SKM-1 (cell line): ENCODE results near the gene JPH2.

Source experiments
- DNase-seq: peaks from one replicate; lab custom pipeline; 2025; ENCODE audit not compliant: unreplicated experiment; lab: John Stamatoyannopoulos, UW

Gene JPH2

DNA sequence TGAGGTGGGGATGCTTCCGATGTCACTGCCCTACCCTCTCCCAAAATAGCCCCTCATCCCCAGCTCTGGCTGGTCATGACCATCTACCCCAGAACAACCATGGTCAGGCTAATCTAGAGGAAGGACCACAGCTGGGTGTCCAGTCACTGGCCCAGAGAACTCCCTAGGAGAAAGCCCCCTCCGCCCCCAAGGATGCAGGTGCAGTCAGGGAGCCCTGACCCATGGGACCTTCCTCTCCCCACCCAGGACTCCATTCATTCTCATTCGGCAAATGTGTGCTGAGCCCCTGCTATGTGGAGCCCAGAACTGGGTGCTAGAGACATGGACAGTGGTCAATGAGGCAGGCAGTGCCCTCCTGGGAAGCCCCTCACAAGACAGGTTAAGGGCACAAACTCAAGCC lies 60.5 kb downstream of the JPH2 start:
- DNase-seq = no peak

GRCh38 chr20:44125332-44126127 lies 61.5 kb downstream of the JPH2 start:
- DNase-seq = no peak

- no peak for DNase-seq
Measured at GRCh38 chr20:44123874-44124535, 63.0 kb downstream of the JPH2 start.

GRCh38 chr20:44123251-44123650 lies 63.7 kb downstream of the JPH2 start:
- DNase-seq = no peak

GRCh38 chr20:44120676-44121425 lies 66.1 kb downstream of the JPH2 start:
- DNase-seq = no peak

DNA sequence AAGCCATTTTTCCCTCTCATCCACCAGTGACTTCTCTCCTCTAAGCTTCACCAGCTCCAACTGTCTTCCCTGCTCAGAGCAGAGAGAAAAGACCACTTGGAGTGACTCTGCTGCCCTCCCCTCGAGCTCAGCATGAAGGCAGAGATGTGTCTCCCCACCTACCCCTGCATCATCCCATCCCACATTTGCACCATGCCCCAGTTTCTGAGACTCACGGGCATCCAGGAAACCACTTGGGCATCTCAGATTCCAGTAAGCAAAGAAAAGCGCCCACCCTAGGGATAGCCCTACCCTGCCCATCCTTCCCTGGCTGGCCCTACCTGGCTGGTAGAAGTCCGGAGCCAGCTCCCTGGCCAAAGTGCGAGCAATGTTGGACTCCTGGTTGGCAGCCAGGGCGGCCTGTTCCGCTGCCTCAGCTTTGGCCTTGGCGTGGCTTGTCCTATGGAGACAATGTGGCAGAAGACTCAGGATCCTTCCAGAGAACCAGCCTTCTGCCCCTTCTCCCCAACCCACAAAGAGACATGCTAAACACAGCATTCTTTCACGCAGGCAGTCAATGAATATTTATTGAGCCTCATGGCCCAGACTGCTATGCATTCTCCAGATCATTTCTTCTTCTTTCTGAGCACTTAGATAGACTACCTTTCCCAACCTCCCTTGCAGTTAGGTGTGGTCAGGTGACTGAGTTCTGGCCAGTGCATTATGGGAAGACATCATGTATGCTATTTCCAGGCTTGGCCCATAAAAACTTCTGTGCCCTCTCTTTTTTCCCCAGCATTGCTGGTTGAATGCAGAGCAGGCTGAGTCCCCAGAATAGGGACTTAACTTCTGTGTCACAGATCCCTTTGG lies 68.6 kb downstream of the JPH2 start:
- DNase-seq = no peak

- no peak for DNase-seq
Measured at GRCh38 chr20:44117296-44118184, 69.4 kb downstream of the JPH2 start.

DNA sequence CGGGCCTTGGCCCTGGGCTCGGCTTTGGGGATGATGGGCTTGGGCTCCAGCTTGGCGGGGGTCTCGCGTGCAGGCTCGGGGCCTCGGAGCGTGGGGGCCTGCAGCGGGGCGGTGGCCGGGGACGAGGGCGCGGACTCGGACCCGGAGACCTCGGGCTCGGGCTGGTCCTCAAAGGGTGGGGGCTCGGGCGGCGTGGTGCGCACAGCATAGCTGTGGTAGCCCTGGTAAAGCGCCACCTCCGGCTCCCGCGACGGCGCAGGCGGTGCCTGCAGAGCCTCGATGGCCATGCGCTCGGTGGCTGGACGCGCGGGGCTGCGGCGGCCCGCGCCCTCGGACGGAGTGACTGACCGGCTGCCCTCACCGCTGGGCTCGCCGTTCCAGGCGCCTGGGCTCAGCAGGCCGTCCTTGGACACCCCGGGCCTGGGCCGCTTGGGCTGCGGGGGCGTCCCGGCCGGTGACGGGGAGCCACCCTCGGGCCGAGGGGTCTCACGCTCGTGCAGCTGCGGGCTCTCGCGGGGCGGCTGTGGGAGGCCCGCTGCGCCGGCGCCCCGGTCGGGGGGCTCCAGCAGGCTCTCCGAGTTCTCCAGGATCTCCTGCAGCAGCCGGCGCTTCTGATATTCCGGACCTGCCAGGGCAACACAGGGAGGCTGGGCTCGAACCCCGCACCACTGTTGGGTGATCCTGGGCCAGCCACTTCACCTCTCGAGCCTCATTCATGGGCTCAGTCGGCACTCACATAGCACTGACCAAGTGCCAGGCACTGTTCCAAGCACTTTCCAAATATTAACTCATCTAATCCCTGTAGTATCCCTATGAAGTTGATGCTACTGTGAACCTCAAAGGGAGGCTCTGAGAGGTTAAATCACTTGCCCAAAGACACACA lies 71.0 kb downstream of the JPH2 start:
- DNase-seq = no peak

DNA sequence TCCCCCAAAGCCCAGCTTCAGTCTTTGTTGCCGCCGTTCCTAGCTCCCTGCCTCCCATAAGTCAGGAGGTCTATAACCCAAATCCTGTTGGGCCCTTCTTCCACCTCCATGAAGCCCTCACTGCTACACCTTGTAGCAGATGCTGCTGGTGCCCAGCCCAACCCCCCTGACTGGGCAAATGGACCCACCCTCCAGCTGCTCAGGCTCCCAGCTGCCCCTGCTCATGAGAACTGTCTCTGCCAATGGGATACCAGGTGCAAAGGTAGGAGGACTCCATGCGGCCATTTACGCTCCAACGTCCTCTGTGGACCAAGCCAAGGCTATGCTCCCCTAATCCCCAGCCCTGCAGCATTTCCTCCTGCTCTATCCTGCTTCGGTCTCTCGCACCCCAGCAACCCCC lies 71.8 kb downstream of the JPH2 start:
- DNase-seq = no peak

- no peak for DNase-seq
Measured at GRCh38 chr20:44113618-44114376, 73.2 kb downstream of the JPH2 start.

DNA sequence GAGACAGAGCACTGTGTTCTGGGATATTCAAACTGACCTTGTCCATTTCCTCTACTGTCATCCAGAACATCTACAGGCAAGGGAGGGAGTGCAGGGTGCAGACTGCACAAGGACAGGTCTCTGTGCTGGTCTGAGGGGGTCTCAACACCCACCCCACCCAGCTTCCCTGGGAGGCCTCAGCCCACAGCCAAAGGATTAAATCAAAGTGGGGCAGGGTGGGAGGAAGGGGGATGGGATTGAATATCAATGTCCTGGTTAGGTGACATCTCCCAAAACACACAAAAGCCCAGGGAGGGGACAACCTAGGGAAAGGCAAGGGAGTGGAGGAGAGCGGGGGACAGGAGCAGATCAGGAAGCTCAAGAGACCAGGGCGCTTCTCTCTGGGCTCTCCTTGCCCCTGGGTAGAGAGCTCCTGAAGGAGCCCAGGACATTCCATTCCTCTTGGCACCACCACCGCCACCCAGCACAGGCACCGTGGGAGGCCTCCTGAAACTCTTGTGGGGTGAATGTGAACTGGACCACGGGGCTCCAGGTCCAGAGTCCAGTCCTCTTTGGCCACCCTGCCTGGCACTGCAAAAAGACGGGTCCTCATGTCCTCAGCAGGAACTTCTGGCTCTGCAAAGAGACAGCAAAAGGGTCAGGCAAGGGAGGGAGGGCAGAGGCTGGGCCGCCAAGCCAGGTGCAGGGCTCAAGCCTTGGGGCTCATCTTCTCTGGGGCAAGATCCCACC lies 73.9 kb downstream of the JPH2 start:
- no peak for DNase-seq

GRCh38 chr20:44112456-44112855 lies 74.5 kb downstream of the JPH2 start:
- DNase-seq = no peak

DNA sequence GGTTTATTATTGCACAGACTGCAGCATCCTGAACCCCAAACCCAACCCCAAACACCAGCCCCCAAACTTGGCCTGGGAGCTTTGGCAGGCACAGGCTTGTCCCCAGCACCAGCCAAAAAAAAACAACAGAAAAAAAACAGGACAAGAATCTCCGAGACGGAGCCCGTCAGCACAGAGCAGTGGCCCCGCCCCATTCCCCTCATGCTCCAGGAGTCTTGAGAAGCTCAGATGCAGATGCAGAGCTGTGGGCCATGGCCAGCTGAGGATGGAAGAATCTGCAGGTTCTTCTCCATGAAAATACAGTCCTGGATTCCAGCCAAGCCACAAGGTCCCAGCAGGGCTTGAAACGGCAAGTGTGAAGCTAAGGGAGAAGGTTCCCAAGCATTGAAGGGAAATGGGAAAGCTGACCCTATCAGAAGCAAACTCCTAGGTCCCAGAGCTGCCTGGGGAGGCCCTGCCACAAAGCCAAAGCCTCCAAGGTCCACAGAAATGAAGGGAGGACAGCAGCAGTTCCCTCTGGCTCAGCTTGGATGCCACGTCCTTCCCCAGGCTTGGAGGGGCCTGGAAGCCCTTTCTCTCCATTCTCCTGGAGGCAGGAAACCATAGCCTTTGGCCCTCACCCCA lies 75.2 kb downstream of the JPH2 start:
- DNase-seq = no peak

DNA sequence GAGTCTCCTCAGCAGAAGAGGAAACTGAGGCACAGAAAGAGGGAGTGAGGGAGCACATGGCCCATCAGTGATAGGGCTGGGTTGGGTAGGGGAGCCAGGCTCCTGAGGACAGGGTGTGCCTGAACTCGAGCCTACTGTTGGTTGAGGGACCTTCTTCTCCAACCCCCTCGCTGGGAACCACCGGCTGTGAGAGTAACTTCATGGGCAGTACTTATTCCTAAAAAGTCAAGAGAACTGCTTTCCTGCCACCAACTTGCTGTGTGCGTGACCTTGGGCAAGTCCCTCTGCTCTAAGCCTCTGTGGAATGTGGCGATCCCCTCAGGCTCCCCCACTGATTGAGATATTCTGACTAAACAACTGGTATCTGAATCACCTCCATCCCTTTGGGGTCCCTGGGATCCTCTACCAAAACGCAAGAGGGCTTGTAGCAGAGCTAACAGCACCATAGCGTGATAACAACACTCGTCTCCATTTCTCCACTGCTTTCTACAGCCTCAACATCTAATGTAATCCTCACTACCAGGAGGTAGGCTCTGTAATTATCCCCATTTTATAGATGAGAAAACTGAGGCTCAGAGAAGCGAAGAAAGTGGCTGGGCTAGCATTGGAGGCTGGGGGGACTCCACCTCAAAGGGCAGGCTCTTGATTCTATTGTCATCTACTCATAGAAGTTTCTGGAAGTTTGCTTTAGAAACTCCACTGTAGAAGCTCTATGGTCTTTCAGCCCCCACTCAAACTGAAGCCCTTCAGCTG lies 76.0 kb downstream of the JPH2 start:
- no peak for DNase-seq

DNA sequence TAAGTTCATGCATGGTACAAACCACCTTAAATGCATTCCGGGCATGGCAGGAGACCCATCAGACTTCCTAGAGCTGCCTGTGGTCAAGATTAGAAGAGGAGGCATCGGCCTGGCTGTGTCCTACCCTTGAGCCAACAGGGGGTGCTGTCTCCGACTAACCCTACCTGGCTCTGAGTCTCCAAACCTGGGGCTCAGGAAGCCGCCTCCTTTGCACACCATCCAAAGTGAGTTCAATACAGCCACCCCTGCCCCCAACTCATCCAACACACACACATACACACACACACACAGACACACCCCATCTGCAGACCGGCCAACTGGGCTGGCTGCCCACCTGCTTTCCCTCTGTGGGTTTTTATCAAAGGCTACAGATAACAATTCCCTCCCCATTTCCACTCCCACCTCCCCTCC lies 77.0 kb downstream of the JPH2 start:
- DNase-seq = no peak

- DNase-seq = no peak
Measured at GRCh38 chr20:44106615-44107014, 80.4 kb downstream of the JPH2 start.
